ENCODE measurements around the gene CLCNKA.
A peak's percentile ranks its signal among the peaks of the same experiment; 100 is the strongest.
"Not testable (repeated sequence)": the region's sequence is repeated elsewhere in the genome, so short reads cannot be mapped to it uniquely, and the experiment has no call there.

The CLCNKA gene

GRCh38 chr1:16018749-16019643 lies 2.8 kb upstream of the CLCNKA start:
- peak; percentile 14 for DNase-seq

GRCh38 chr1:16019644-16020277 lies 2.1 kb upstream of the CLCNKA start:
- DNase-seq: no peak

GRCh38 chr1:16020325-16020724 lies 1.5 kb upstream of the CLCNKA start:
- DNase-seq: no peak

- DNase-seq: not testable (repeated sequence)
Observed at GRCh38 chr1:16020878-16021277, 958 bp upstream of the CLCNKA start.

GRCh38 chr1:16022393-16022792 lies 557 bp downstream of the CLCNKA start:
- no peak for DNase-seq

GRCh38 chr1:16023050-16023653 lies 1.3 kb downstream of the CLCNKA start:
- DNase-seq: no peak

GRCh38 chr1:16026302-16026701 lies 4.5 kb downstream of the CLCNKA start:
- DNase-seq: not testable (repeated sequence)

GRCh38 chr1:16026723-16027484 lies 5.1 kb downstream of the CLCNKA start:
- no peak for DNase-seq

- DNase-seq: no peak
Observed at GRCh38 chr1:16028237-16029002, 6.6 kb downstream of the CLCNKA start.

GRCh38 chr1:16029003-16029268 lies 7.1 kb downstream of the CLCNKA start:
- DNase-seq: not testable (repeated sequence)

- no peak for DNase-seq
Observed at GRCh38 chr1:16029288-16029687, 7.5 kb downstream of the CLCNKA start.

GRCh38 chr1:16031551-16031950 lies 9.7 kb downstream of the CLCNKA start:
- DNase-seq: no peak

- no peak for DNase-seq
Observed at GRCh38 chr1:16032388-16033102, 10.7 kb downstream of the CLCNKA start.

- not testable (repeated sequence) for DNase-seq
Observed at GRCh38 chr1:16033103-16033632, 11.3 kb downstream of the CLCNKA start.

- not testable (repeated sequence) for DNase-seq
Observed at GRCh38 chr1:16036461-16036860, 14.6 kb downstream of the CLCNKA start.

- DNase-seq: peak; percentile 84
Observed at GRCh38 chr1:16038620-16038912, 16.7 kb downstream of the CLCNKA start.

GRCh38 chr1:16039871-16040270 lies 18.0 kb downstream of the CLCNKA start:
- DNase-seq: peak; percentile 79

GRCh38 chr1:16041200-16041599 lies 19.4 kb downstream of the CLCNKA start:
- DNase-seq: no peak

- DNase-seq: no peak
Observed at GRCh38 chr1:16042096-16042495, 20.3 kb downstream of the CLCNKA start.

- DNase-seq: not testable (repeated sequence)
Observed at GRCh38 chr1:16042654-16043053, 20.8 kb downstream of the CLCNKA start.

GRCh38 chr1:16043521-16043920 lies 21.7 kb downstream of the CLCNKA start, which contains the start of gene CLCNKB:
TSS of gene CLCNKB (plus strand) at chr1:16043782. CDS start at chr1:16044493, 711 bp downstream.
- DNase-seq: no peak

- no peak for DNase-seq
Observed at GRCh38 chr1:16043950-16044349, 22.1 kb downstream of the CLCNKA start.

All from NCI-H2171 treated with DMSO at 0.1 percent for 48 hours (cell line).